Thyroid gland (tissue), 4 donors: ENCODE data around the gene FKBP10. TPM values are rescaled to one million over a fixed set of nuclear protein-coding genes. Genes with fewer than 3 reads are reported as not detected.

Experiments used
- DNase-seq, 2 donors: peaks; one replicate each; pipeline ENCODE4 v3.0.0-alpha.2; 2019
- H3K27ac ChIP-seq, 3 donors: fragments of 200-600 bp; sonication (generic); 1 replicate in 2 of 3; 2 replicates in 1 of 3; pipeline ENCODE4 v1.5.1; 2016 to 2019; ENCODE audit warnings: mild to moderate bottlenecking in 1 of 3, moderate library complexity in 1 of 3
- H3K27me3 ChIP-seq: fragments of 200-600 bp; sonication (generic); one replicate; pipeline ENCODE4 v1.5.1; 2019
- H3K36me3 ChIP-seq, 2 donors: fragments of 200-600 bp; sonication (generic); one replicate each; pipeline ENCODE4 v1.5.1; 2016 to 2019
- H3K4me1 ChIP-seq, 2 donors: fragments of 200-600 bp; sonication (generic); one replicate each; pipeline ENCODE4 v1.5.1; 2017 to 2019
- H3K4me3 ChIP-seq, 3 donors: fragments of 200-600 bp; sonication (generic); replicated peaks in 1 of 3; 1 replicate in 2 of 3; 2 replicates in 1 of 3; pipeline ENCODE4 v1.5.1; 2016; ENCODE audit warnings: mild to moderate bottlenecking in 1 of 3
- H3K9me3 ChIP-seq: fragments of 200-600 bp; sonication (generic); one replicate; pipeline ENCODE4 v1.5.1; 2017
- POLR2A ChIP-seq, 2 donors: fragments of 450-650 bp; IDR thresholded peaks; one replicate each; pipeline ENCODE4 v1.6.1; 2017; ENCODE audit warnings: antibody characterized with exemption in 2 of 2, mild to moderate bottlenecking in 2 of 2, moderate library complexity in 1 of 2
- WGBS, 2 donors: methylation state at CpG; one replicate each; pipeline ENCODE4 v1.1.5; 2017; 5-methylcytosine and 5-hydroxymethylcytosine counted together
- intact Hi-C: fragments of 100-400 bp; cut with DNase I; formaldehyde crosslinking; loops from one replicate; pipeline ENCODE4 v1.15.1; 2023
- total RNA-seq, 4 donors: library from RNA; depleted of rRNA; stranded (reverse); fragments of >200 nt; gene quantifications; one replicate each; pipeline ENCODE4 v1.2.3, GENCODE V29; 2016
- TF ChIP-seq, protein P1 (sequence below), 6 experiments: fragments of 200-600 bp in 3 of 6; fragments of 450-650 bp in 3 of 6; sonication (generic) in 3 of 6; IDR thresholded peaks; one replicate each; pipeline ENCODE4 v1.5.1; 2016 to 2019; ENCODE audit warnings: antibody characterized with exemption in 6 of 6, mild to moderate bottlenecking in 2 of 6, inconsistent platforms in 1 of 6, moderate library complexity in 1 of 6

The FKBP10 gene
- total RNA-seq, 4 donors from 2014 or later, result 42.2 to 75.3 (median 60.4) TPM

DNA sequence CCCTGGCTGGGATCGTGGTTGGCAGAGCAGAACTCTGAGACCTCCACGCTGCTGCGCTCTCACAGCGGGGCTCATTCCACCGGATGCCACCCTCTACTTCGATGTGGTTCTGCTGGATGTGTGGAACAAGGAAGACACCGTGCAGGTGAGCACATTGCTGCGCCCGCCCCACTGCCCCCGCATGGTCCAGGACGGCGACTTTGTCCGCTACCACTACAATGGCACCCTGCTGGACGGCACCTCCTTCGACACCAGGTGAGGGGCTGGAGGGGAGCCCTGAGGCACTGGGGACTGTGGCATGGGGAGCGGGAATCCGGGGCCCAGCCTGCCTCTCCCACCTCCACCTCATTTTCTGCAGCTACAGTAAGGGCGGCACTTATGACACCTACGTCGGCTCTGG lies 5.2 kb downstream of the FKBP10 start:
- 93 to 96% methylated on average over 16 to 20 of the region's 20 CpGs for WGBS, 2 donors
- H3K36me3 ChIP-seq, result no peaks in the 10 kb centered on the region
- intact Hi-C loops, result no loop called here

DNA sequence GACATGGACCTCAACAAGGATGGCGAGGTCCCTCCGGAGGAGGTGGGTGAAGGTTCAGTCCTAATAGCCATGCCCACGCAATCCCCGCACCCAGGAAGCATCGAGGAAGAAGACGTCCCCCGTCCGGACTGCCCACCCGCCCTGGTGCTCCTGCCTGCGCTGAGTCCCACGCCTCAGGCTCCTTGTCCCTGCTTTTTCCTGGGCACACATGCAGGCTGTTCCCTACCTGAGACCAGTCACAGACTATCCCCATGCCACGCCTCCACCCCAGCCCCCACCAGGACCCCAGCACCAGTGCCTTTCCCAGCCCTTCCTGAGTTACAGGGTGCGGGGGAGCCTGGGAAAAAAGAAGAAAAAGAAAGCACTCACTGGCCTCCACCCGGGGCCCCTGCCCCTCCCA lies 9.0 kb downstream of the FKBP10 start:
- H3K36me3 ChIP-seq, result peaks cover 12 to 17% of the 10 kb centered on the region in 2 donors
- WGBS, 2 donors, result 91 to 94% methylated on average over 12 to 14 of the region's 14 CpGs

More for the DNA sequence above, 5.2 kb downstream of the FKBP10 start:
- Histone ChIP-seq H3K27ac (no peak overlapping the region), H3K4me1 (peaks cover 4 to 16% of the 10 kb centered on the region in 2 donors), H3K27me3 (no peaks in the 10 kb centered on the region), H3K9me3 (no peaks in the 10 kb centered on the region), H3K4me3 (no peak overlapping the region)
- DNase-seq, result no peak
- no peak for TF ChIP-seq POLR2A (IDR thresholded peaks at IDR 0.05)
- TF ChIP-seq, protein P1, sequence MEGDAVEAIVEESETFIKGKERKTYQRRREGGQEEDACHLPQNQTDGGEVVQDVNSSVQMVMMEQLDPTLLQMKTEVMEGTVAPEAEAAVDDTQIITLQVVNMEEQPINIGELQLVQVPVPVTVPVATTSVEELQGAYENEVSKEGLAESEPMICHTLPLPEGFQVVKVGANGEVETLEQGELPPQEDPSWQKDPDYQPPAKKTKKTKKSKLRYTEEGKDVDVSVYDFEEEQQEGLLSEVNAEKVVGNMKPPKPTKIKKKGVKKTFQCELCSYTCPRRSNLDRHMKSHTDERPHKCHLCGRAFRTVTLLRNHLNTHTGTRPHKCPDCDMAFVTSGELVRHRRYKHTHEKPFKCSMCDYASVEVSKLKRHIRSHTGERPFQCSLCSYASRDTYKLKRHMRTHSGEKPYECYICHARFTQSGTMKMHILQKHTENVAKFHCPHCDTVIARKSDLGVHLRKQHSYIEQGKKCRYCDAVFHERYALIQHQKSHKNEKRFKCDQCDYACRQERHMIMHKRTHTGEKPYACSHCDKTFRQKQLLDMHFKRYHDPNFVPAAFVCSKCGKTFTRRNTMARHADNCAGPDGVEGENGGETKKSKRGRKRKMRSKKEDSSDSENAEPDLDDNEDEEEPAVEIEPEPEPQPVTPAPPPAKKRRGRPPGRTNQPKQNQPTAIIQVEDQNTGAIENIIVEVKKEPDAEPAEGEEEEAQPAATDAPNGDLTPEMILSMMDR (IDR thresholded peaks at IDR 0.05), result no peak

DNA sequence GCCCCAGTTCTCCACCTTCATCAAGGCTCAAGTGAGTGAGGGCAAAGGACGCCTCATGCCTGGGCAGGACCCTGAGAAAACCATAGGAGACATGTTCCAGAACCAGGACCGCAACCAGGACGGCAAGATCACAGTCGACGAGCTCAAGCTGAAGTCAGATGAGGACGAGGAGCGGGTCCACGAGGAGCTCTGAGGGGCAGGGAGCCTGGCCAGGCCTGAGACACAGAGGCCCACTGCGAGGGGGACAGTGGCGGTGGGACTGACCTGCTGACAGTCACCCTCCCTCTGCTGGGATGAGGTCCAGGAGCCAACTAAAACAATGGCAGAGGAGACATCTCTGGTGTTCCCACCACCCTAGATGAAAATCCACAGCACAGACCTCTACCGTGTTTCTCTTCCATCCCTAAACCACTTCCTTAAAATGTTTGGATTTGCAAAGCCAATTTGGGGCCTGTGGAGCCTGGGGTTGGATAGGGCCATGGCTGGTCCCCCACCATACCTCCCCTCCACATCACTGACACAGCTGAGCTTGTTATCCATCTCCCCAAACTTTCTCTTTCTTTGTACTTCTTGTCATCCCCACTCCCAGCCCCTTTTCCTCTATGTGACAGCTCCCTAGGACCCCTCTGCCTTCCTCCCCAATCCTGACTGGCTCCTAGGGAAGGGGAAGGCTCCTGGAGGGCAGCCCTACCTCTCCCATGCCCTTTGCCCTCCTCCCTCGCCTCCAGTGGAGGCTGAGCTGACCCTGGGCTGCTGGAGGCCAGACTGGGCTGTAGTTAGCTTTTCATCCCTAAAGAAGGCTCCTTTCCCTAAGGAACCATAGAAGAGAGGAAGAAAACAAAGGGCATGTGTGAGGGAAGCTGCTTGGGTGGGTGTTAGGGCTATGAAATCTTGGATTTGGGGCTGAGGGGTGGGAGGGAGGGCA lies 9.7 kb downstream of the FKBP10 start:
- no peak overlapping the region for H3K4me3 ChIP-seq
- no peaks in the 10 kb centered on the region for H3K9me3 ChIP-seq
- no peaks in the 10 kb centered on the region for H3K4me1 ChIP-seq
- 75 to 79% methylated on average over 12 of the region's 12 CpGs for WGBS, 2 donors
- no peak for DNase-seq
- H3K27ac ChIP-seq, result no peak overlapping the region
- H3K36me3 ChIP-seq, result peaks cover 16 to 24% of the 10 kb centered on the region in 2 donors
- TF ChIP-seq, protein P1 (IDR thresholded peaks at IDR 0.05), result no peak
- TF ChIP-seq POLR2A (IDR thresholded peaks at IDR 0.05), result no peak
- intact Hi-C loops, result no loop called here
- no peaks in the 10 kb centered on the region for H3K27me3 ChIP-seq

More for the DNA sequence above, 9.0 kb downstream of the FKBP10 start:
- TF ChIP-seq, protein P1 (IDR thresholded peaks at IDR 0.05), result no peak
- TF ChIP-seq POLR2A (IDR thresholded peaks at IDR 0.05), result no peak
- Histone ChIP-seq H3K4me1 (no peaks in the 10 kb centered on the region), H3K9me3 (no peaks in the 10 kb centered on the region), H3K27me3 (no peaks in the 10 kb centered on the region), H3K4me3 (no peak overlapping the region), H3K27ac (no peak overlapping the region)
- no peak for DNase-seq
- intact Hi-C loops, result no loop called here

DNA sequence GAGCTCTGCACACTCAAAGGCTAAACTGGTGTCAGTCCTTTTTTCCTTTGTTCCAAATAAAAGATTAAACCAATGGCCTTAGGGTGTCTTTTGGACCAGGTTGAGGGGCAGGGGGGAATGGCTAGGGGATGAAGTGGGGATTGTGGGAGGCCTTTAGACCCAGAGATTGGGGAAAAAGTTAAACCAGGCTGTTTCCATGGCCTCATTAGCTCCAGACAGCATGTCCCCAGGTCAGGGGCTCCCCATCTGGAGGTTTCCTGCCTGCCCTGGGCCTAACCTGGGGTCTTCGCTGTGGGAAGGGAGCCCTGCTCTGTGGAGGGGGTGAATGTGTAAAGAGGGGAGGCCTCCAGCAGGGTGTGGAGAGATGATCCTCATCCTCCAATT lies 10.3 kb downstream of the FKBP10 start:
- TF ChIP-seq, protein P1 (IDR thresholded peaks at IDR 0.05), result no peak
- no peak for TF ChIP-seq POLR2A (IDR thresholded peaks at IDR 0.05)
- Histone ChIP-seq H3K4me1 (no peaks in the 10 kb centered on the region), H3K4me3 (no peak overlapping the region), H3K36me3 (peaks cover 23 to 24% of the 10 kb centered on the region in 2 donors), H3K27ac (no peak overlapping the region), H3K9me3 (no peaks in the 10 kb centered on the region), H3K27me3 (no peaks in the 10 kb centered on the region)
- 86 to 90% methylated on average over 1 of the region's 1 CpG for WGBS, 2 donors
- intact Hi-C loops, result no loop called here
- DNase-seq, result no peak

DNA sequence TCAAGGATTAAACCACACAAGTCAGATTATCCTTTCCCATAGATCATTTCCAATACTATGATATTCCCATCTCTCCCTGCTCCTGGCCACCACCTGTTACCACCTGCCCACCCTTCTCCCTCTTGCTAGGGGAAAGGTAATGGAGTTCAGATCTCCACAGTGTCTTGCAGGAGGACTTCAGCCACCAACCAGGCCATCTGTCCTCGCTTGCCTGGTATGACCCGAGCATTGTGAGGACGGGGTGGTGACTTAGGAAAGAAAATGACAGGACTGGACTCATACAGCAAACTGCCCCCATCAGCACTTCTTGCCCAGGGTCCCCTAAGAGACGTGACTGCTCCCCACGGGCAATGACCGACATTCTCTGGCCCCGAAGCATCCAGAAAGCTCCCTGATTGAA lies 10.8 kb downstream of the FKBP10 start:
- Histone ChIP-seq H3K9me3 (no peaks in the 10 kb centered on the region), H3K4me1 (no peaks in the 10 kb centered on the region), H3K27me3 (no peaks in the 10 kb centered on the region), H3K27ac (no peak overlapping the region), H3K36me3 (peaks cover 25 to 27% of the 10 kb centered on the region in 2 donors), H3K4me3 (no peak overlapping the region)
- no peak for DNase-seq
- TF ChIP-seq POLR2A (IDR thresholded peaks at IDR 0.05), result no peak
- TF ChIP-seq, protein P1 (IDR thresholded peaks at IDR 0.05), result no peak
- 89 to 95% methylated on average over 7 of the region's 7 CpGs for WGBS, 2 donors
- intact Hi-C loops, result no loop called here
